Sigmoid colon (tissue), 4 donors: Measurements from ENCODE around the gene METAP1D.

ENCODE experiments used
- CTCF ChIP-seq, 4 experiments: fragments of 450-650 bp in 3 of 4; fragments of 200-600 bp in 1 of 4; IDR thresholded peaks; one replicate each; pipeline ENCODE4 v1.5.1; 2016 to 2019; ENCODE audit warnings: antibody characterized with exemption in 4 of 4, mild to moderate bottlenecking in 3 of 4, moderate library complexity in 2 of 4
- EP300 ChIP-seq, 4 donors: sonication (generic); formaldehyde crosslinking; IDR thresholded peaks; one replicate each; pipeline ENCODE4 v1.6.1; 2017; ENCODE audit warnings: antibody characterized with exemption in 4 of 4
- POLR2A ChIP-seq, 2 donors: fragments of 450-650 bp; IDR thresholded peaks; one replicate each; pipeline ENCODE4 v1.6.1; 2016; ENCODE audit warnings: antibody characterized with exemption in 2 of 2, mild to moderate bottlenecking in 2 of 2, moderate library complexity in 2 of 2

GRCh38 chr2:172090044-172090961, 90.5 kb downstream of the METAP1D start:
- TF ChIP-seq CTCF (IDR thresholded peaks at IDR 0.05): no peak
- no peak for TF ChIP-seq POLR2A (IDR thresholded peaks at IDR 0.05)
- no peak for TF ChIP-seq EP300 (IDR thresholded peaks at IDR 0.05)
